Smooth muscle cell (in vitro differentiated cells): ENCODE measurements around the gene CCNYL1. TPM values are rescaled to one million over a fixed set of nuclear protein-coding genes. Genes with fewer than 3 reads are reported as not detected.

Source experiments
- DNase-seq: peaks from one replicate; lab custom pipeline; 2025; ENCODE audit not compliant: unreplicated experiment; lab: John Stamatoyannopoulos, UW
- H2AFZ ChIP-seq: fragments of 200-600 bp; sonication (generic); 2 replicates; pipeline ENCODE4 v1.6.0; 2016; ENCODE audit warnings: antibody characterized with exemption, low read depth, mild to moderate bottlenecking
- H3F3A ChIP-seq: fragments of 200-600 bp; sonication (generic); 2 replicates; pipeline ENCODE4 v1.6.0; 2017; ENCODE audit warnings: antibody characterized with exemption, low read depth
- H3K27ac ChIP-seq: fragments of 200-600 bp; sonication (generic); 2 replicates; pipeline ENCODE4 v1.5.1; 2016; ENCODE audit warnings: low read depth, mild to moderate bottlenecking
- H3K27me3 ChIP-seq: fragments of 200-600 bp; sonication (generic); 2 replicates; pipeline ENCODE4 v1.6.1; 2016; ENCODE audit warnings: low read depth, mild to moderate bottlenecking
- H3K36me3 ChIP-seq: fragments of 200-600 bp; sonication (generic); 2 replicates; pipeline ENCODE4 v1.5.1; 2016; ENCODE audit warnings: low read depth
- H3K4me1 ChIP-seq: fragments of 200-600 bp; sonication (generic); 2 replicates; pipeline ENCODE4 v1.5.1; 2016; ENCODE audit warnings: low read depth
- H3K4me2 ChIP-seq: fragments of 200-600 bp; sonication (generic); 2 replicates; pipeline ENCODE4 v1.6.0; 2016; ENCODE audit warnings: mild to moderate bottlenecking
- H3K4me3 ChIP-seq: fragments of 200-600 bp; sonication (generic); 2 replicates; pipeline ENCODE4 v1.5.1; 2016; ENCODE audit warnings: mild to moderate bottlenecking
- H3K79me2 ChIP-seq: fragments of 200-600 bp; sonication (generic); 2 replicates; pipeline ENCODE4 v1.6.0; 2016; ENCODE audit warnings: low read depth, mild to moderate bottlenecking
- H3K9ac ChIP-seq: fragments of 200-600 bp; sonication (generic); 2 replicates; pipeline ENCODE4 v1.6.0; 2016; ENCODE audit warnings: low read depth
- H3K9me3 ChIP-seq: fragments of 200-600 bp; sonication (generic); replicated peaks from 2 replicates; pipeline ENCODE4 v1.5.1; 2016; ENCODE audit warnings: low read depth
- H4K20me1 ChIP-seq: fragments of 200-600 bp; sonication (generic); 2 replicates; pipeline ENCODE4 v1.6.0; 2016; ENCODE audit warnings: low read depth
- CTCF ChIP-seq: fragments of 200-600 bp; sonication (generic); IDR thresholded peaks from 2 replicates; pipeline ENCODE4 v1.5.1; 2017; ENCODE audit warnings: borderline replicate concordance, mild to moderate bottlenecking, antibody characterized with exemption; ENCODE audit not compliant: insufficient read depth, poor library complexity, severe bottlenecking
- WGBS: methylation state at CpG from one replicate; pipeline ENCODE4 v1.1.7; 2016; ENCODE audit warnings: low lambda C conversion rate; 5-methylcytosine and 5-hydroxymethylcytosine counted together
- polyA plus RNA-seq: library from polyadenylated mRNA; unstranded; fragments of >200 nt; fragmentation: Nextera tagmentation; extraction: Ambion mirVana; gene quantifications from 2 replicates; pipeline ENCODE4 v1.2.1, GENCODE V29; 2016
- total RNA-seq: library from RNA; depleted of rRNA; stranded (reverse); fragments of >200 nt; gene quantifications from 2 replicates; pipeline ENCODE4 v1.2.3, GENCODE V29; 2014

The CCNYL1 gene
- total and polyA plus RNA-seq, 2 experiments from 2014 or later: 7.2 to 15.1 TPM

- H3K9ac ChIP-seq: no peak overlapping the region
- no peaks in the 10 kb centered on the region for H3K4me1 ChIP-seq
- H3K4me2 ChIP-seq: no peak overlapping the region
- no peaks in the 10 kb centered on the region for H3F3A ChIP-seq
- no peak overlapping the region for H3K4me3 ChIP-seq
- H3K27me3 ChIP-seq: no peaks in the 10 kb centered on the region
- H4K20me1 ChIP-seq: no peaks in the 10 kb centered on the region
- H2AFZ ChIP-seq: no peak overlapping the region
- TF ChIP-seq CTCF: no peak
- WGBS: 91% methylated on average over 6 of the region's 6 CpGs
- DNase-seq: no peak
- no peaks in the 10 kb centered on the region for H3K9me3 ChIP-seq
- no peak overlapping the region for H3K27ac ChIP-seq
- no peaks in the 10 kb centered on the region for H3K79me2 ChIP-seq
- no peaks in the 10 kb centered on the region for H3K36me3 ChIP-seq
These were observed 65.7 kb downstream of the CCNYL1 start for GRCh38 chr2:207777124-207777523.

DNA sequence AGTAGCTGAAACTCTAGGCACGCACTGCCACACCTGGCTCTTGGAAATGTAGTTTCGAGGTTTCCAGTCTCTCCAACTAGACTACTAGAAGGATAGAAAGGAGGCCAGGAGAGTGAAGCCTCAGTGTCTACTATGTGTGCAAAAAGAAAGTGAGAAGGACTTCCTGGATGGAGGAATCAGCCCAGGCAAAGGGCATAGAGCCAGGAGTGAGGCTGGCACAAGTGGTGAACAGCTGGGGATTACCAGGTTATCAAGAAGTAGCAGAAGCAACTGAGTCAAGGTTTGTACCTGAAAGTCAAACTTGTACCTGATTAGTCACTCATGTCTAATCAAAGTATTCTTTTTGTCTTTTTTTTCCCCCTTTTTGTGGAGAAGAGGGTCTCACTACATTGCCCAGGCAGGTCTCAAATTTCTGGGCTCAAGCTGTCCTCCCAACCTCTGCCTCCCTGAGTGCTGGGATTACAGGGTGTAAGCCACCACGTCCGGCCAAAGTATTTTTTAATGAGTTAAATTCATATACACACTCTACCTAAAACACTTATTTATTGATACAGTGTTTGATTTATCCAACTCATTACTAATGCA is 67.0 kb downstream of the CCNYL1 start:
- H3K4me2 ChIP-seq: no peak overlapping the region
- H3K79me2 ChIP-seq: no peaks in the 10 kb centered on the region
- H3K4me1 ChIP-seq: no peaks in the 10 kb centered on the region
- no peaks in the 10 kb centered on the region for H3F3A ChIP-seq
- no peak overlapping the region for H3K4me3 ChIP-seq
- H3K27me3 ChIP-seq: no peaks in the 10 kb centered on the region
- no peak overlapping the region for H3K27ac ChIP-seq
- H3K9me3 ChIP-seq: no peaks in the 10 kb centered on the region
- no peak overlapping the region for H3K9ac ChIP-seq
- no peaks in the 10 kb centered on the region for H3K36me3 ChIP-seq
- H4K20me1 ChIP-seq: no peaks in the 10 kb centered on the region
- no peak for DNase-seq
- 96% methylated on average over 4 of the region's 4 CpGs for WGBS
- no peak overlapping the region for H2AFZ ChIP-seq
- TF ChIP-seq CTCF: no peak

GRCh38 chr2:207779523-207779922 is 68.1 kb downstream of the CCNYL1 start:
- Histone ChIP-seq H3K36me3 (no peaks in the 10 kb centered on the region), H2AFZ (no peak overlapping the region), H3K4me2 (no peak overlapping the region), H3F3A (no peaks in the 10 kb centered on the region), H3K9me3 (no peaks in the 10 kb centered on the region), H3K27me3 (no peaks in the 10 kb centered on the region), H3K4me3 (no peak overlapping the region), H3K4me1 (no peaks in the 10 kb centered on the region), H3K79me2 (no peaks in the 10 kb centered on the region), H3K27ac (no peak overlapping the region), H4K20me1 (no peaks in the 10 kb centered on the region), H3K9ac (no peak overlapping the region)
- no peak for TF ChIP-seq CTCF
- 77% methylated on average over 11 of the region's 11 CpGs for WGBS
- DNase-seq: no peak
